Neuronal stem cell (in vitro differentiated cells): ENCODE measurements around the gene NDUFA13.

Source experiments
- DNase-seq: peaks from one replicate; pipeline ENCODE4 v3.0.0-alpha.2; 2013; ENCODE audit warnings: low spot score
- H2AFZ ChIP-seq: one replicate; pipeline ENCODE4 v1.6.1; 2013; ENCODE audit warnings: mild to moderate bottlenecking, low read length, inconsistent platforms
- H2AK5ac ChIP-seq: 2 replicates; pipeline ENCODE4 v1.6.1; 2013; ENCODE audit warnings: low read depth, mild to moderate bottlenecking, inconsistent platforms, low read length, moderate library complexity, mixed read lengths
- H2BK120ac ChIP-seq: 2 replicates; pipeline ENCODE4 v1.6.1; 2013; ENCODE audit warnings: low read depth, mild to moderate bottlenecking, inconsistent platforms, low read length, moderate library complexity, mixed read lengths
- H2BK12ac ChIP-seq: one replicate; pipeline ENCODE4 v1.6.1; 2013; ENCODE audit warnings: low read length, inconsistent platforms
- H2BK15ac ChIP-seq: 2 replicates; pipeline ENCODE4 v1.6.1; 2013; ENCODE audit warnings: mild to moderate bottlenecking, low read length, inconsistent platforms, mixed read lengths
- H2BK5ac ChIP-seq: one replicate; pipeline ENCODE4 v1.6.1; 2013; ENCODE audit warnings: inconsistent platforms, mild to moderate bottlenecking, low read length, moderate library complexity
- H3K14ac ChIP-seq: one replicate; pipeline ENCODE4 v1.6.1; 2013; ENCODE audit warnings: low read length, inconsistent platforms
- H3K18ac ChIP-seq: 2 replicates; pipeline ENCODE4 v1.6.1; 2013; ENCODE audit warnings: low read length, inconsistent platforms
- H3K23ac ChIP-seq: 2 replicates; pipeline ENCODE4 v1.6.1; 2013; ENCODE audit warnings: low read depth, mild to moderate bottlenecking, mixed read lengths, low read length, inconsistent platforms; ENCODE audit not compliant: poor library complexity
- H3K27ac ChIP-seq: replicated peaks from 3 replicates; pipeline ENCODE4 v1.5.1; 2013; ENCODE audit warnings: low read length, inconsistent platforms
- H3K27me3 ChIP-seq, 3 experiments: 2 replicates each; pipeline ENCODE4 v1.6.1; 2013; ENCODE audit warnings: low read length in 3 of 3, mild to moderate bottlenecking in 2 of 3, inconsistent platforms in 1 of 3, low read depth in 1 of 3, mixed read lengths in 1 of 3, moderate library complexity in 1 of 3; ENCODE audit not compliant: control insufficient read depth in 3 of 3, insufficient read depth in 3 of 3
- H3K36me3 ChIP-seq, 2 donors: replicated peaks in 1 of 2; 2 replicates each; pipeline ENCODE4 v1.6.1; 2013; ENCODE audit warnings: low read length in 2 of 2; ENCODE audit not compliant: control insufficient read depth in 2 of 2, insufficient read depth in 2 of 2
- H3K4ac ChIP-seq: 2 replicates; pipeline ENCODE4 v1.6.1; 2013; ENCODE audit warnings: inconsistent platforms, mild to moderate bottlenecking, low read length, moderate library complexity
- H3K4me1 ChIP-seq, 2 donors: 1 replicate in 1 of 2; 2 replicates in 1 of 2; pipeline ENCODE4 v1.6.1; 2013; ENCODE audit warnings: low read length in 2 of 2, low read depth in 1 of 2; ENCODE audit not compliant: control insufficient read depth in 2 of 2, insufficient read depth in 1 of 2
- H3K4me2 ChIP-seq: one replicate; pipeline ENCODE4 v1.6.1; 2013; ENCODE audit warnings: mild to moderate bottlenecking, low read length, inconsistent platforms; ENCODE audit not compliant: insufficient read depth, poor library complexity, severe bottlenecking
- H3K4me3 ChIP-seq, 2 donors: 2 replicates each; pipeline ENCODE4 v1.5.1; 2013; ENCODE audit warnings: low read length in 2 of 2, mild to moderate bottlenecking in 2 of 2, inconsistent platforms in 1 of 2, moderate library complexity in 1 of 2
- H3K79me1 ChIP-seq: one replicate; pipeline ENCODE4 v1.6.1; 2013; ENCODE audit warnings: low read depth, mild to moderate bottlenecking, inconsistent platforms, low read length, moderate library complexity
- H3K9ac ChIP-seq: one replicate; pipeline ENCODE4 v1.6.1; 2013; ENCODE audit warnings: mild to moderate bottlenecking, low read depth, low read length, inconsistent platforms; ENCODE audit not compliant: poor library complexity
- H3K9me3 ChIP-seq, 2 donors: replicated peaks in 1 of 2; 2 replicates each; pipeline versions ENCODE3 to v1.6.1; 2013; ENCODE audit warnings: low read length in 2 of 2, mild to moderate bottlenecking in 2 of 2, inconsistent platforms in 1 of 2, low read depth in 1 of 2, mixed read lengths in 1 of 2, moderate library complexity in 1 of 2; ENCODE audit not compliant: control insufficient read depth in 2 of 2, insufficient read depth in 1 of 2
- H4K8ac ChIP-seq: one replicate; pipeline ENCODE4 v1.6.1; 2013; ENCODE audit warnings: low read depth, mild to moderate bottlenecking, inconsistent platforms, low read length, moderate library complexity
- H4K91ac ChIP-seq: one replicate; pipeline ENCODE4 v1.6.1; 2013; ENCODE audit warnings: low read length, low read depth, mild to moderate bottlenecking, inconsistent platforms; ENCODE audit not compliant: poor library complexity
- WGBS, 2 donors: extraction: QIAGEN DNeasy Blood & Tissue Kit; methylation state at CpG; one replicate each; pipeline ENCODE4 v1.1.7; 2013; ENCODE audit warnings: missing lambda C conversion rate in 2 of 2, mixed read lengths in 1 of 2; ENCODE audit not compliant: insufficient read length in 2 of 2, insufficient replicate concordance in 1 of 2; ENCODE audit errors: extremely low coverage in 2 of 2; 5-methylcytosine and 5-hydroxymethylcytosine counted together

The NDUFA13 gene

GRCh38 chr19:19487077-19487949 is 28.7 kb upstream of the NDUFA13 start:
- H3K23ac ChIP-seq: peak overlapping the region; percentile 43
- no peak overlapping the region for H2BK5ac ChIP-seq
- no peak for DNase-seq
- H3K4me2 ChIP-seq: no peak overlapping the region
- no peak overlapping the region for H2BK15ac ChIP-seq
- H2BK120ac ChIP-seq: peak overlapping the region; percentile 33
- H3K4me1 ChIP-seq: peaks cover 36 to 39% of the 10 kb centered on the region in 2 donors
- no peak overlapping the region for H3K4me3 ChIP-seq
- no peak overlapping the region for H2AFZ ChIP-seq
- no peak overlapping the region for H3K14ac ChIP-seq
- no peaks in the 10 kb centered on the region for H3K9me3 ChIP-seq
- no peak overlapping the region for H4K91ac ChIP-seq
- no peaks in the 10 kb centered on the region for H3K27me3 ChIP-seq
- peak overlapping the region; percentile 39 for H3K18ac ChIP-seq
- H2BK12ac ChIP-seq: no peak overlapping the region
- H4K8ac ChIP-seq: no peak overlapping the region
- H3K4ac ChIP-seq: no peak overlapping the region
- H3K9ac ChIP-seq: peak overlapping the region; percentile 78
- WGBS, 2 donors: no CpG with 5 or more reads among the region's 9 CpGs
- H3K27ac ChIP-seq: peak overlapping the region; percentile 15
- H3K79me1 ChIP-seq: peaks cover 30% of the 10 kb centered on the region
- no peak overlapping the region for H2AK5ac ChIP-seq
- peaks cover 21 to 57% of the 10 kb centered on the region in 2 donors for H3K36me3 ChIP-seq

GRCh38 chr19:19487950-19488874 is 27.8 kb upstream of the NDUFA13 start:
- Histone ChIP-seq H3K14ac (no peak overlapping the region), H3K4ac (no peak overlapping the region), H4K91ac (no peak overlapping the region), H3K23ac (peak overlapping the region; percentile 43), H4K8ac (no peak overlapping the region), H3K27me3 (no peaks in the 10 kb centered on the region), H2BK15ac (no peak overlapping the region), H3K9ac (peak overlapping the region; percentile 78), H3K9me3 (no peaks in the 10 kb centered on the region), H2AK5ac (no peak overlapping the region), H3K18ac (no peak overlapping the region), H3K36me3 (peaks cover 18 to 56% of the 10 kb centered on the region in 2 donors), H3K27ac (peak overlapping the region; percentile 44), H2AFZ (no peak overlapping the region), H3K4me2 (no peak overlapping the region), H2BK5ac (no peak overlapping the region), H2BK120ac (peak overlapping the region; percentile 33), H3K4me3 (no peak overlapping the region), H3K79me1 (peaks cover 29% of the 10 kb centered on the region), H3K4me1 (peaks cover 28 to 35% of the 10 kb centered on the region in 2 donors), H2BK12ac (no peak overlapping the region)
- WGBS, 2 donors: no CpG with 5 or more reads among the region's 20 CpGs
- no peak for DNase-seq

- Histone ChIP-seq H3K4me3 (no peak overlapping the region), H3K36me3 (peaks cover 22 to 57% of the 10 kb centered on the region in 2 donors)
These were observed 26.9 kb upstream of the NDUFA13 start for GRCh38 chr19:19488875-19489690.

More at GRCh38 chr19:19488875-19489690, 26.9 kb upstream of the NDUFA13 start:
- Histone ChIP-seq H3K4ac (peak overlapping the region; percentile 20), H3K79me1 (peaks cover 28% of the 10 kb centered on the region), H4K8ac (no peak overlapping the region), H3K23ac (peak overlapping the region; percentile 59), H2AK5ac (no peak overlapping the region), H2AFZ (peak overlapping the region; percentile 6), H3K14ac (no peak overlapping the region), H3K18ac (peak overlapping the region; percentile 73), H2BK120ac (no peak overlapping the region), H3K9ac (peak overlapping the region; percentile 50), H2BK5ac (no peak overlapping the region), H3K4me1 (peaks cover 28 to 35% of the 10 kb centered on the region in 2 donors), H3K9me3 (no peaks in the 10 kb centered on the region), H2BK12ac (no peak overlapping the region), H3K4me2 (no peak overlapping the region), H4K91ac (no peak overlapping the region), H3K27me3 (no peaks in the 10 kb centered on the region), H2BK15ac (no peak overlapping the region), H3K27ac (peak overlapping the region; percentile 64)
- WGBS, 2 donors: no CpG with 5 or more reads among the region's 14 CpGs
- peak; percentile 66 for DNase-seq
